RWPE2 (cell line): ENCODE results near the gene C1QL4.
A peak's percentile ranks its signal among the peaks of the same experiment; 100 is the strongest.

Experiments used
- ATAC-seq: fragments of 200-7000 bp; cut with Tn5 transposase; 3 replicates; pipeline ENCODE4 v1.9.1; 2021; ENCODE audit warnings: low read depth
- DNase-seq: peaks from one replicate; pipeline ENCODE4 v3.0.0-alpha.2; 2020; ENCODE audit warnings: low spot score
- H3K27ac ChIP-seq: fragments of 450-650 bp; 2 replicates; pipeline ENCODE4 v1.5.1; 2017; ENCODE audit warnings: mild to moderate bottlenecking; ENCODE audit not compliant: poor library complexity, severe bottlenecking
- H3K27me3 ChIP-seq: fragments of 250-450 bp; sonication (Bioruptor Pico); 2 replicates; pipeline ENCODE4 v1.5.1; 2021; ENCODE audit warnings: mild to moderate bottlenecking, moderate library complexity; ENCODE audit not compliant: insufficient read depth, poor library complexity, severe bottlenecking
- H3K36me3 ChIP-seq: fragments of 250-450 bp; sonication (Bioruptor Pico); 2 replicates; pipeline ENCODE4 v1.5.1; 2020; ENCODE audit warnings: low read depth, mild to moderate bottlenecking, moderate library complexity
- H3K4me1 ChIP-seq: fragments of 250-450 bp; sonication (Bioruptor Pico); 2 replicates; pipeline ENCODE4 v1.5.1; 2021; ENCODE audit warnings: mild to moderate bottlenecking, moderate library complexity; ENCODE audit not compliant: insufficient read depth, poor library complexity, severe bottlenecking
- H3K4me3 ChIP-seq: fragments of 250-450 bp; sonication (Bioruptor Pico); 2 replicates; pipeline ENCODE4 v1.5.1; 2021; ENCODE audit warnings: mild to moderate bottlenecking, moderate library complexity; ENCODE audit not compliant: severe bottlenecking
- H3K9me3 ChIP-seq: fragments of 250-450 bp; sonication (Bioruptor Pico); 2 replicates; pipeline ENCODE4 v1.5.1; 2021; ENCODE audit warnings: mild to moderate bottlenecking, moderate library complexity; ENCODE audit not compliant: severe bottlenecking
- CTCF ChIP-seq: fragments of 450-650 bp; IDR thresholded peaks from one replicate; pipeline ENCODE4 v1.5.1; 2017; ENCODE audit warnings: mild to moderate bottlenecking, moderate library complexity; ENCODE audit not compliant: poor library complexity, severe bottlenecking

The C1QL4 gene

GRCh38 chr12:49330631-49331379 lies 6.2 kb downstream of the C1QL4 start:
- no peaks in the 10 kb centered on the region for H3K9me3 ChIP-seq
- TF ChIP-seq CTCF = no peak
- ATAC-seq (no peak), DNase-seq (peak; percentile 49)
- no peak overlapping the region for H3K4me3 ChIP-seq
- no peaks in the 10 kb centered on the region for H3K27me3 ChIP-seq
- peaks cover 39% of the 10 kb centered on the region for H3K36me3 ChIP-seq
- no peak overlapping the region for H3K27ac ChIP-seq
- no peaks in the 10 kb centered on the region for H3K4me1 ChIP-seq

- no peaks in the 10 kb centered on the region for H3K9me3 ChIP-seq
- DNase-seq (peak; percentile 21), ATAC-seq (peak; percentile 7; the same call in 1 of the 3 replicates)
- no peaks in the 10 kb centered on the region for H3K27me3 ChIP-seq
- H3K36me3 ChIP-seq = peaks cover 44% of the 10 kb centered on the region
- no peak overlapping the region for H3K27ac ChIP-seq
- TF ChIP-seq CTCF = no peak
- H3K4me3 ChIP-seq = no peak overlapping the region
- H3K4me1 ChIP-seq = no peaks in the 10 kb centered on the region
Observed at GRCh38 chr12:49330032-49330619, 6.9 kb downstream of the C1QL4 start.

- ATAC-seq (no peak), DNase-seq (peak; percentile 30)
- Histone ChIP-seq H3K9me3 (no peaks in the 10 kb centered on the region), H3K27ac (no peak overlapping the region), H3K27me3 (no peaks in the 10 kb centered on the region), H3K36me3 (peaks cover 50% of the 10 kb centered on the region), H3K4me3 (no peak overlapping the region), H3K4me1 (peaks cover 4% of the 10 kb centered on the region)
- no peak for TF ChIP-seq CTCF
Observed at GRCh38 chr12:49328816-49329215, 8.2 kb downstream of the C1QL4 start.

- no peak for TF ChIP-seq CTCF
- Histone ChIP-seq H3K4me1 (peaks cover 4% of the 10 kb centered on the region), H3K4me3 (no peak overlapping the region), H3K9me3 (no peaks in the 10 kb centered on the region), H3K27me3 (no peaks in the 10 kb centered on the region), H3K27ac (no peak overlapping the region), H3K36me3 (peaks cover 53% of the 10 kb centered on the region)
- ATAC-seq = no peak
- DNase-seq = no peak
Observed at GRCh38 chr12:49327887-49328286, 9.1 kb downstream of the C1QL4 start.

- TF ChIP-seq CTCF = no peak
- Histone ChIP-seq H3K36me3 (peaks cover 53% of the 10 kb centered on the region), H3K27ac (no peak overlapping the region), H3K27me3 (no peaks in the 10 kb centered on the region), H3K4me1 (peaks cover 4% of the 10 kb centered on the region), H3K9me3 (no peaks in the 10 kb centered on the region), H3K4me3 (no peak overlapping the region)
- ATAC-seq (no peak), DNase-seq (no peak)
Observed at GRCh38 chr12:49327368-49327767, 9.6 kb downstream of the C1QL4 start.
